Gastrocnemius medialis (tissue), 4 donors: ENCODE measurements around the gene MTERF4. TPM values are rescaled to one million over a fixed set of nuclear protein-coding genes. Genes with fewer than 3 reads are reported as not detected.

Experiments
- ATAC-seq, 2 donors: fragments of 150-250 bp; one replicate each; pipeline ENCODE4 v1.9.1; 2016
- DNase-seq, 2 donors: peaks; one replicate each; pipeline ENCODE4 v3.0.0-alpha.2; 2019
- H3K27ac ChIP-seq, 4 donors: fragments of 200-600 bp; sonication (generic); 1 replicate in 1 of 4; 2 replicates in 3 of 4; pipeline ENCODE4 v1.5.1; 2016 to 2018; ENCODE audit warnings: mild to moderate bottlenecking in 2 of 4, moderate library complexity in 1 of 4
- H3K27me3 ChIP-seq, 3 donors: fragments of 200-600 bp; sonication (generic) in 2 of 3; 1 replicate in 1 of 3; 2 replicates in 2 of 3; pipeline versions ENCODE4 v1.5.1 to v1.6.0; 2016 to 2019; ENCODE audit warnings: mild to moderate bottlenecking in 1 of 3, moderate library complexity in 1 of 3
- H3K36me3 ChIP-seq, 2 donors: fragments of 200-600 bp; sonication (generic) in 1 of 2; one replicate each; pipeline ENCODE4 v1.5.1; 2017 to 2018
- H3K4me1 ChIP-seq, 2 donors: fragments of 200-600 bp; sonication (generic) in 1 of 2; one replicate each; pipeline ENCODE4 v1.5.1; 2016 to 2017; ENCODE audit warnings: mild to moderate bottlenecking in 2 of 2
- H3K4me3 ChIP-seq, 4 donors: fragments of 200-600 bp; sonication (generic) in 3 of 4; 1 replicate in 1 of 4; 2 replicates in 3 of 4; pipeline ENCODE4 v1.5.1; 2016 to 2019; ENCODE audit warnings: mild to moderate bottlenecking in 2 of 4
- H3K9me3 ChIP-seq, 3 donors: fragments of 200-600 bp; sonication (generic) in 2 of 3; 1 replicate in 1 of 3; 2 replicates in 2 of 3; pipeline ENCODE4 v1.5.1; 2016 to 2019
- POLR2A ChIP-seq, 2 donors: fragments of 450-650 bp; IDR thresholded peaks; one replicate each; pipeline ENCODE4 v1.6.1; 2017; ENCODE audit warnings: antibody characterized with exemption in 2 of 2, mild to moderate bottlenecking in 2 of 2, moderate library complexity in 2 of 2
- in situ Hi-C, 4 donors: fragments of 200-750 bp; cut with MboI; loops; one replicate each; pipeline versions ENCODE4 v1.15.0 to v1.8.0; 2017; ENCODE audit warnings: low sequenced_read_pairs in 4 of 4
- intact Hi-C: fragments of 100-400 bp; cut with DNase I; formaldehyde crosslinking; loops from one replicate; pipeline ENCODE4 v1.15.1; 2023; ENCODE audit warnings: low total_unique reads
- total RNA-seq, 4 donors: library from RNA; depleted of rRNA; stranded (reverse); fragments of >200 nt; gene quantifications; one replicate each; pipeline versions ENCODE4 v1.1.0 to v1.2.3, GENCODE V29; 2016
- TF ChIP-seq, protein P1 (sequence below), 5 experiments: fragments of 450-650 bp in 3 of 5; fragments of 200-600 bp in 2 of 5; sonication (generic) in 2 of 5; IDR thresholded peaks in 4 of 5; conservative IDR thresholded peaks in 1 of 5; 1 replicate in 4 of 5; 2 replicates in 1 of 5; pipeline ENCODE4 v1.5.1; 2016 to 2019; ENCODE audit warnings: antibody characterized with exemption in 5 of 5, mild to moderate bottlenecking in 3 of 5, moderate library complexity in 3 of 5

Gene MTERF4
- total RNA-seq, 4 donors from 2014 or later = 21.8 to 49.3 (median 37.0) TPM

DNA sequence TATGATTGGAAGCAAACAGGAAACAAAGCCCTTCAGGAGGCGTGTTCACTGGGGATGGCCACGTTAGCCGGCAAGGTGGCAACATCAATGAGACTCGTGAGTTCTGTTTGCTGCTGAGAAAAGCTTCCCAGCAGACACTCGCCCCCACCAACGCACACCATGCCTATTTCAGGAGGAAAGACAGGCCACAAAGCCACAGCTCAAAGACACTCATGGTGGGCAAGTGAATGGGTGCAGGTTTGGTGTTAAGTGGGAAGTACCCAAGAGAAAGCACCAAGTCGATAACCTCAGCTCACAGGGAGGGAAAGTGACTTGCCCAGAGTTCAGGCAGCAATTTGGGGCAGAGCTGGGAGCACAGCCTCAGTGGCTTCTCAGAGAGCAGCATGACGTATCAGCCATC lies 10.5 kb upstream of the MTERF4 start:
- Histone ChIP-seq H3K4me1 (no peaks in the 10 kb centered on the region), H3K27ac (no peak overlapping the region), H3K36me3 (no peaks in the 10 kb centered on the region), H3K4me3 (no peak overlapping the region), H3K27me3 (no peaks in the 10 kb centered on the region), H3K9me3 (no peaks in the 10 kb centered on the region)
- ATAC-seq = no peak
- TF ChIP-seq POLR2A (IDR thresholded peaks at IDR 0.05) = no peak
- TF ChIP-seq, protein P1, sequence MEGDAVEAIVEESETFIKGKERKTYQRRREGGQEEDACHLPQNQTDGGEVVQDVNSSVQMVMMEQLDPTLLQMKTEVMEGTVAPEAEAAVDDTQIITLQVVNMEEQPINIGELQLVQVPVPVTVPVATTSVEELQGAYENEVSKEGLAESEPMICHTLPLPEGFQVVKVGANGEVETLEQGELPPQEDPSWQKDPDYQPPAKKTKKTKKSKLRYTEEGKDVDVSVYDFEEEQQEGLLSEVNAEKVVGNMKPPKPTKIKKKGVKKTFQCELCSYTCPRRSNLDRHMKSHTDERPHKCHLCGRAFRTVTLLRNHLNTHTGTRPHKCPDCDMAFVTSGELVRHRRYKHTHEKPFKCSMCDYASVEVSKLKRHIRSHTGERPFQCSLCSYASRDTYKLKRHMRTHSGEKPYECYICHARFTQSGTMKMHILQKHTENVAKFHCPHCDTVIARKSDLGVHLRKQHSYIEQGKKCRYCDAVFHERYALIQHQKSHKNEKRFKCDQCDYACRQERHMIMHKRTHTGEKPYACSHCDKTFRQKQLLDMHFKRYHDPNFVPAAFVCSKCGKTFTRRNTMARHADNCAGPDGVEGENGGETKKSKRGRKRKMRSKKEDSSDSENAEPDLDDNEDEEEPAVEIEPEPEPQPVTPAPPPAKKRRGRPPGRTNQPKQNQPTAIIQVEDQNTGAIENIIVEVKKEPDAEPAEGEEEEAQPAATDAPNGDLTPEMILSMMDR (IDR thresholded peaks at IDR 0.05 in 4 of 5, conservative IDR thresholded peaks at IDR 0.05 in 1 of 5) = no peak
- intact Hi-C loops = no loop called here
- in situ Hi-C loops = no loop called here
- no peak for DNase-seq

DNA sequence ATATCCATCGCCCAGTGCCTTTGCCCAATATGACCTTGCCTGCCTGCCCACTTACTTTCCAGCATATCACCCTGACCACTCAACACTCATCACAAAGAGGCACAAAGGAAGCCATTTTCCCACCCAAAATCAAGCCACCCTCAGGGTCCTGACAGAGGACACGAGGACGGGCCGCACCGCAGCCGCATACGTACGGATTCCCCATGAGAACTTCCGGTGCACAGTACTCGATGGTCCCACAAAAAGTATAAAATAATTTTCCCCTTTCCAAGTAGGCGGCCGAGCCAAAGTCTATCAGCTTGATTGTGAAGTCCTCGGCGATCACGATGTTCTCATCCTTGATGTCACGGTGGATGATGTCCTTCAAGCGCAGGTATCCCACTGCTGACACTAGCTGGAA lies 10.0 kb upstream of the MTERF4 start:
- no peaks in the 10 kb centered on the region for H3K27me3 ChIP-seq
- in situ Hi-C loops (no loop called here), intact Hi-C loops (no loop called here)
- no peak for TF ChIP-seq POLR2A (IDR thresholded peaks at IDR 0.05)
- H3K9me3 ChIP-seq = no peaks in the 10 kb centered on the region
- no peaks in the 10 kb centered on the region for H3K4me1 ChIP-seq
- ATAC-seq (no peak), DNase-seq (no peak)
- no peaks in the 10 kb centered on the region for H3K36me3 ChIP-seq
- H3K27ac ChIP-seq = no peak overlapping the region
- no peak overlapping the region for H3K4me3 ChIP-seq

DNA sequence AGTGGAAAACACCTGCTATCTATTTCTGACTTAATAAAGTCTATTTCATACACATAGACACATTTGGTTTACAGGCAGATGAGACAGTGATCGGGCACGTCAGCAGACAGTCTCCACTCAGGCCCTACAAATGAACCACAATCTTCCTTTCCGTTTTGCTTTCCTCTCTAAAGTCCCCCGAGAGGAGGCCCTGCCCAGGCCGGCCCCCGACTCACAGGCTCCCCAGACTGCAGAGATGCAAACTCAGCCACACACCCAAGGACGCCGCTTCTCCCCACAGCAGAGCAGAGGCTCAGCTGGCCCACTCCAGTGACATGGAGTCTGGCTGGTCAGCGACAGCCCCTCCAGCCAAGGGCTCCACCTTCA lies 9.3 kb upstream of the MTERF4 start:
- Histone ChIP-seq H3K27ac (no peak overlapping the region), H3K9me3 (no peaks in the 10 kb centered on the region), H3K4me3 (no peak overlapping the region), H3K36me3 (no peaks in the 10 kb centered on the region), H3K27me3 (no peaks in the 10 kb centered on the region), H3K4me1 (no peaks in the 10 kb centered on the region)
- TF ChIP-seq, protein P1 (IDR thresholded peaks at IDR 0.05 in 4 of 5, conservative IDR thresholded peaks at IDR 0.05 in 1 of 5) = no peak
- no peak for TF ChIP-seq POLR2A (IDR thresholded peaks at IDR 0.05)
- in situ Hi-C loops = no loop called here
- intact Hi-C loops = no loop called here
- DNase-seq = no peak
- no peak for ATAC-seq

DNA sequence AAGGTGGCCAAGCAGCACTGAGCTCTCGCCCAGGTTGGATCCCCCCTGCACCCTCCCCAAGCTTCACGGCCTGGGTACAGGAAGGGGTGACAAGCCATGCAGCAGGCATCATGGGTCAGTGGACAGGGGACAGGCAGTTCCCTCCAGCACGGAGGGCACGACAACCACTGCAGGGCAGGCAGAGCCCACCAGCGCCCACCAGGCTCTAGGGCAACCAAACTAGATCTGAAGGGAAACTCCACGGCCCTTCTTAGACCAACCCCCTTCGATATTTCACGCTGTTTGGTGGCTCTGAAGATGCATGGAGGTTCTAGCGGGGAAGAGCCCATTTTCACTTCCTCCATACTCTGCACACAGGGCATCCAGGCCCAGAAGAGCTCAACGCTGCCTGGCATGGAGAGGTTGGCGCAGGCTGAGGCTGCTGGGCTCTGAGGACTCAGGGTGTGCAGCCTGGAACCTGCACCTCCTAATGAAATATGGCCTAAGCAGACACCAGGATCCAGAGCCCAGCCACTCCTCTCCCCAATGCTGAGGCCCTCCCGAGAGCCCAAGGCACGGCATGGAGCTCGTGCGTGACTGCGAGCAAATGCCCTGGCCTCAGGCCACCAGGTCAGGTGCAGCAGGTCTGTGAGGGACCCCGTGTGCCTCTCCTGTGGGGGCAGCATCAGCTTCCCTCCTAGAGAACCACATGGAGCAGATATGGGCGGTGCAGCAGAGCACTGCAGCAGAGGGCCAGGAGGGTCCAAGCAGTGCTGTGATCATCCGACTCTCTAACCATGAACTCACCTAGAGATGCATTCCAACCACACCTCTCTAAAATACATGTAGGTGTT lies 8.7 kb upstream of the MTERF4 start:
- no peak overlapping the region for H3K4me3 ChIP-seq
- intact Hi-C loops (no loop called here), in situ Hi-C loops (no loop called here)
- TF ChIP-seq POLR2A (IDR thresholded peaks at IDR 0.05) = no peak
- TF ChIP-seq, protein P1 (IDR thresholded peaks at IDR 0.05 in 4 of 5, conservative IDR thresholded peaks at IDR 0.05 in 1 of 5) = no peak
- no peak overlapping the region for H3K27ac ChIP-seq
- no peak for DNase-seq
- no peaks in the 10 kb centered on the region for H3K4me1 ChIP-seq
- no peaks in the 10 kb centered on the region for H3K36me3 ChIP-seq
- no peaks in the 10 kb centered on the region for H3K9me3 ChIP-seq
- H3K27me3 ChIP-seq = no peaks in the 10 kb centered on the region
- no peak for ATAC-seq

DNA sequence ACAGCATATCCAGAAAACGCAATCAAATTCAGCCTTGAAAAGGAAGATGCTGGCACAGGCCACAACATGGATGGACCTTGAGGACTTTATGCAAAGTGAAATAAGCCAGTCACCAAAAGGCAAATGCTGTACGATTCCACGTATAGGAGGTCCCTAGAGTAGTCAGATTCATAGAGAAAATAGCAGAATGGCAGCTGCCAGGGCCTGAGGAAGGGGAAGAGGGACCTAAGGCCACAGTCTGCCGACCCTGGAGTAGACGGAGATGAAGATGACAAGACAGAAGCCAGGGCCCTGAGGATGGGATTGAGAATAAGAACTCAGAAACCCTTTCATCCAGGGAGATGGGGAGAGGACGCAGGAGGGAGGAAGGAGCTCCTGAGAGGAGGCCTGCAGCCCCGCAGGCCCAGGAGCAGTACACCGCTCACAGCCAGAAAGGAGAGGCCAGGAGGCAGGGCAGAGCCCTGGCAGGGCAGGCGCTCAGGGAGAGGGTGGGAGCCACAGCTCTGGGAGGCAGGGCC lies 8.1 kb upstream of the MTERF4 start:
- Histone ChIP-seq H3K4me3 (no peak overlapping the region), H3K4me1 (no peaks in the 10 kb centered on the region), H3K27me3 (no peaks in the 10 kb centered on the region), H3K27ac (no peak overlapping the region), H3K9me3 (no peaks in the 10 kb centered on the region), H3K36me3 (no peaks in the 10 kb centered on the region)
- no peak for ATAC-seq
- intact Hi-C loops (no loop called here), in situ Hi-C loops (no loop called here)
- no peak for TF ChIP-seq POLR2A (IDR thresholded peaks at IDR 0.05)
- TF ChIP-seq, protein P1 (IDR thresholded peaks at IDR 0.05 in 4 of 5, conservative IDR thresholded peaks at IDR 0.05 in 1 of 5) = no peak
- no peak for DNase-seq
